ENCODE data around the gene TRIM74. TPM values are rescaled to one million over a fixed set of nuclear protein-coding genes. Genes with fewer than 3 reads are reported as not detected.
"Not testable (repeated sequence)": the region's sequence is repeated elsewhere in the genome, so short reads cannot be mapped to it uniquely, and the experiment has no call there.

TRIM74 gene
- total RNA-seq, 1 experiment from 2014 or later, result 0.39 TPM

DNA sequence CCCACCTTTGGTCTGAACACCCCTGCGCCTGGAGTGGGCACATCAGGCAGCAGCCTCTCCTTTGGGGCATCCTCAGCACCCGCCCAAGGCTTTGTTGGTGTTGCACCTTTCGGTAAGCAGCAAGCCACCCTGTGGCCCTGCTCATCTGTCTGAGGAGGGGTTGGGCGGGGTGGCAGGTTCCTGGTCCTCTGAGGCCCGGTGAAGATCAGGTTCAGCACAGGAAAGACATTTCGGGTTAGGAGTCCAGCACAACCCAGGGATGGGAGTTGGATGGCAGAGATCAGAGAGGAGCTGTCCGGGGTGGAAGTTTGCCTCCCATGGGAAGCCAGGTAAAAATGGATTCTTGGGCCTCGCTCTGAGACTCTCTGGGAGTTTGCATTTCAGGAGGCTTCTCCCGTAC is 23.7 kb downstream of the TRIM74 start:
- H3K36me3 ChIP-seq (ENCODE audit: control insufficient read depth, insufficient read depth, low read length); H3K9me3 ChIP-seq; DNase-seq; H3K27me3 Mint-ChIP-seq (ENCODE audit: insufficient read depth, unreplicated experiment); H3K4me1 ChIP-seq; H3K4me3 Mint-ChIP-seq (ENCODE audit: unreplicated experiment); CTCF ChIA-PET; POLR2A ChIA-PET; H3K27ac Mint-ChIP-seq (ENCODE audit: unreplicated experiment); H3K9me3 Mint-ChIP-seq (ENCODE audit: unreplicated experiment); H3K4me1 Mint-ChIP-seq (ENCODE audit: low read depth, unreplicated experiment); H3K27me3 ChIP-seq (replicated peaks; ENCODE audit: control insufficient read depth, insufficient read depth, low read length); BruUV-seq (replicated peaks); intact Hi-C loops (cut with micrococcal nuclease; ENCODE audit: unreplicated experiment); H3K4me3 ChIP-seq (ENCODE audit: low read depth, low read length): not testable (repeated sequence)
- peaks cover 38% of the 10 kb centered on the region for H3K36me3 Mint-ChIP-seq (ENCODE audit: insufficient read depth, unreplicated experiment)

DNA sequence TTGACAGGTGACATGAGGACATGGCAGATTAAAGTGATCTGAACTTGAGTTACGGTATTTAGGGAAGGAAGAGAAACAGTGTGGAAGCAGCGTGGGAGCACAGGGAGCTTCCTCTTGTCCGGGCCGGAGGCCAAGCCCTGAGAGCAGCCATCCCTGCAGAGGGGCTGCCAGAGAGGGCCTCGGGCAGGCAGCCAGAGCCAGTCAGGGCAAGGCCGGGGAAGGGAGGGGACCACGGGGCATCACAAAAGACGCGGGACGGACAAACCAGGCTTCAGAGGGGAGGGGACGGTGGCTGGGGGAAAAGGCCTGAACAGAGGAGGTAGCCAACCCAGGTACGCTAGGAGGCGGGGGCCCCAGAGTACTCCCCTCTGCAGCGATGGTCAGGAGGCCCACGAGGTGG is 24.3 kb downstream of the TRIM74 start:
- H3K27me3 Mint-ChIP-seq (ENCODE audit: insufficient read depth, unreplicated experiment); H3K36me3 ChIP-seq (ENCODE audit: control insufficient read depth, insufficient read depth, low read length); H3K4me1 Mint-ChIP-seq (ENCODE audit: low read depth, unreplicated experiment); H3K9me3 Mint-ChIP-seq (ENCODE audit: unreplicated experiment); H3K9me3 ChIP-seq; H3K27ac Mint-ChIP-seq (ENCODE audit: unreplicated experiment); H3K27me3 ChIP-seq (replicated peaks; ENCODE audit: control insufficient read depth, insufficient read depth, low read length); CTCF ChIA-PET; H3K4me1 ChIP-seq; H3K4me3 ChIP-seq (ENCODE audit: low read depth, low read length); DNase-seq; POLR2A ChIA-PET; H3K4me3 Mint-ChIP-seq (ENCODE audit: unreplicated experiment); BruUV-seq (replicated peaks); intact Hi-C loops (cut with micrococcal nuclease; ENCODE audit: unreplicated experiment): not testable (repeated sequence)
- H3K36me3 Mint-ChIP-seq (ENCODE audit: insufficient read depth, unreplicated experiment), result peaks cover 38% of the 10 kb centered on the region

DNA sequence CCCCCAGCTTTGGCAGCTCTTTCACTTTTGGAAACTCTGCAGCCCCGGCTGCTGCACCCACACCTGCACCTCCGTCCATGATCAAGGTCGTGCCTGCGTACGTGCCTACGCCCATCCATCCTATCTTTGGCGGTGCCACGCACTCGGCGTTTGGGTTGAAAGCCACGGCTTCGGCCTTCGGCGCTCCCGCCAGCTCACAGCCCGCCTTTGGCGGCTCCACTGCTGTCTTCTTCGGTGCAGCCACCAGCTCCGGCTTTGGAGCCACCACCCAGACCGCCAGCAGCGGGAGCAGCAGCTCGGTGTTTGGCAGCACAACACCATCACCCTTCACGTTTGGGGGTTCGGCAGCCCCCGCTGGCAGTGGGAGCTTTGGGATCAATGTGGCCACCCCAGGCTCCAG is 26.3 kb downstream of the TRIM74 start:
- H3K4me3 ChIP-seq (ENCODE audit: low read depth, low read length); H3K27me3 Mint-ChIP-seq (ENCODE audit: insufficient read depth, unreplicated experiment); H3K27ac Mint-ChIP-seq (ENCODE audit: unreplicated experiment); H3K4me3 Mint-ChIP-seq (ENCODE audit: unreplicated experiment); H3K27me3 ChIP-seq (replicated peaks; ENCODE audit: control insufficient read depth, insufficient read depth, low read length); BruUV-seq (replicated peaks); H3K9me3 ChIP-seq; H3K4me1 ChIP-seq; H3K9me3 Mint-ChIP-seq (ENCODE audit: unreplicated experiment); intact Hi-C loops (cut with micrococcal nuclease; ENCODE audit: unreplicated experiment); DNase-seq; H3K4me1 Mint-ChIP-seq (ENCODE audit: low read depth, unreplicated experiment); POLR2A ChIA-PET; H3K36me3 ChIP-seq (ENCODE audit: control insufficient read depth, insufficient read depth, low read length); CTCF ChIA-PET: not testable (repeated sequence)
- H3K36me3 Mint-ChIP-seq (ENCODE audit: insufficient read depth, unreplicated experiment), result peaks cover 49% of the 10 kb centered on the region

DNA sequence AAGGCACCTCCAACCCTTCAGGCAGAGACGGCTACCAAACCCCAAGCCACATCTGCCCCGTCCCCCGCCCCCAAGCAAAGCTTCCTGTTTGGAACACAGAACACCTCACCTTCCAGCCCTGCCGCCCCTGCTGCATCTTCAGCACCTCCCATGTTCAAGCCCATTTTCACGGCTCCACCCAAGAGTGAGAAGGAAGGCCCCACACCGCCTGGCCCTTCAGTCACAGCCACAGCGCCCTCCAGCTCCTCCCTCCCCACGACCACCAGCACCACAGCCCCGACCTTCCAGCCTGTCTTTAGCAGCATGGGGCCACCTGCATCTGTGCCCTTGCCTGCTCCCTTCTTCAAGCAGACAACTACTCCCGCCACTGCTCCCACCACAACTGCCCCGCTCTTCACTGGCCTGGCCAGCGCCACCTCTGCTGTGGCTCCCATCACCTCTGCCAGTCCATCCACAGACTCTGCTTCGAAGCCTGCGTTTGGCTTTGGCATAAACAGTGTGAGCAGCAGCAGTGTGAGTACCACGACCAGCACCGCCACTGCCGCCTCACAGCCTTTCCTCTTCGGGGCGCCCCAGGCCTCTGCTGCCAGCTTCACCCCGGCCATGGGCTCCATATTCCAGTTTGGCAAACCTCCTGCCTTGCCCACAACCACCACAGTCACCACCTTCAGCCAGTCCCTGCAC is 27.1 kb downstream of the TRIM74 start:
- DNase-seq; H3K27me3 ChIP-seq (replicated peaks; ENCODE audit: control insufficient read depth, insufficient read depth, low read length); H3K4me1 Mint-ChIP-seq (ENCODE audit: low read depth, unreplicated experiment); H3K36me3 ChIP-seq (ENCODE audit: control insufficient read depth, insufficient read depth, low read length); H3K27ac Mint-ChIP-seq (ENCODE audit: unreplicated experiment); H3K27me3 Mint-ChIP-seq (ENCODE audit: insufficient read depth, unreplicated experiment); H3K4me1 ChIP-seq; CTCF ChIA-PET; BruUV-seq (replicated peaks); H3K9me3 ChIP-seq; H3K9me3 Mint-ChIP-seq (ENCODE audit: unreplicated experiment); H3K4me3 ChIP-seq (ENCODE audit: low read depth, low read length); H3K4me3 Mint-ChIP-seq (ENCODE audit: unreplicated experiment); POLR2A ChIA-PET; intact Hi-C loops (cut with micrococcal nuclease; ENCODE audit: unreplicated experiment): not testable (repeated sequence)
- H3K36me3 Mint-ChIP-seq (ENCODE audit: insufficient read depth, unreplicated experiment), result peaks cover 51% of the 10 kb centered on the region

DNA sequence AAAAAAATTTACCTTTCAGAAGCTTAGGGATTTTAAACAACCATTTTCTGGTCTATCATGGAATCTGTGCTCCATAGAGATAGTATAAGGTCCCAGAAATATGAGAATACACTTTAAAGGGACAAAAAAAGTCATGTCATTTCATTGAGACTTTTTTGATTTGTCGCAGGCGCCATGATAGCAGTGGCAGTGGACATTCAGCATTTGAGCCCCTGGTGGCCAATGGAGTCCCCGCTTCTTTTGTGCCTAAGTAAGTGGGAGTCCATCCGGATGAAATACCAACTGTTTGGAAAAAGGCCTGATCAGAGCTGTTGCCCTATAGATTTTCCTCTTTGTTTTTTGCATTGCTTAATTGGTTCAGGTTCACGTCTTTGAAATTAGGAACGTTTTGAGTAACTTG is 41.0 kb downstream of the TRIM74 start:
- H3K4me3 Mint-ChIP-seq (ENCODE audit: unreplicated experiment); H3K4me1 ChIP-seq; CTCF ChIA-PET; H3K4me1 Mint-ChIP-seq (ENCODE audit: low read depth, unreplicated experiment); BruUV-seq (replicated peaks); H3K9me3 ChIP-seq; H3K9me3 Mint-ChIP-seq (ENCODE audit: unreplicated experiment); H3K27me3 Mint-ChIP-seq (ENCODE audit: insufficient read depth, unreplicated experiment); intact Hi-C loops (cut with micrococcal nuclease; ENCODE audit: unreplicated experiment); H3K36me3 ChIP-seq (ENCODE audit: control insufficient read depth, insufficient read depth, low read length); POLR2A ChIA-PET; H3K27ac Mint-ChIP-seq (ENCODE audit: unreplicated experiment); H3K4me3 ChIP-seq (ENCODE audit: low read depth, low read length); H3K27me3 ChIP-seq (replicated peaks; ENCODE audit: control insufficient read depth, insufficient read depth, low read length); DNase-seq: not testable (repeated sequence)
- H3K36me3 Mint-ChIP-seq (ENCODE audit: insufficient read depth, unreplicated experiment), result peaks cover 82% of the 10 kb centered on the region

DNA sequence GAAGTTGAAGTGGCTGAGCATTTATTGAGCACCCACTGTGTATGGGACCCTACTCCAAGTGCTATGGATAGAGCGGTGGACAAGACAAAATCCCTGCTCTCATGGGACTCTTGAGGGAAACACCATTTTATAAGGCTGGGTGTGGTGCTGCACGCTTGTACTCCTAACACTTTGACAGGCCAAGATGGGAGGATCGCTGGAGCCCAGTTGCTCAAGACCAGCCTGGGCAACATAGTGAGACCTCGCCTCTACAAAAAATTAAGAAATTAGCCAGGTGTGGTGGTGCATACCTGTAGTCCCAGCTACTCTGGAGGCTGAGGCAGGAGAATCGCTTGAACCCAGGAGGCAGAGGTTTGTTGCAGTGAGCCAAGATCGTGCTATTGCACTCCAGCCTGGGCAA is 41.5 kb downstream of the TRIM74 start:
- CTCF ChIA-PET; H3K9me3 ChIP-seq; intact Hi-C loops (cut with micrococcal nuclease; ENCODE audit: unreplicated experiment); H3K27ac Mint-ChIP-seq (ENCODE audit: unreplicated experiment); H3K9me3 Mint-ChIP-seq (ENCODE audit: unreplicated experiment); DNase-seq; H3K4me3 ChIP-seq (ENCODE audit: low read depth, low read length); H3K4me3 Mint-ChIP-seq (ENCODE audit: unreplicated experiment); H3K4me1 ChIP-seq; H3K27me3 Mint-ChIP-seq (ENCODE audit: insufficient read depth, unreplicated experiment); H3K36me3 ChIP-seq (ENCODE audit: control insufficient read depth, insufficient read depth, low read length); BruUV-seq (replicated peaks); POLR2A ChIA-PET; H3K27me3 ChIP-seq (replicated peaks; ENCODE audit: control insufficient read depth, insufficient read depth, low read length); H3K4me1 Mint-ChIP-seq (ENCODE audit: low read depth, unreplicated experiment): not testable (repeated sequence)
- peaks cover 78% of the 10 kb centered on the region for H3K36me3 Mint-ChIP-seq (ENCODE audit: insufficient read depth, unreplicated experiment)

All from Caco-2 (cell line).